Right lobe of liver (tissue), 6 donors: ENCODE measurements around the gene PYHIN1. TPM values are rescaled to one million over a fixed set of nuclear protein-coding genes. Genes with fewer than 3 reads are reported as not detected.
A peak's percentile ranks its signal among the peaks of the same experiment; 100 is the strongest.

Experiments
- ATAC-seq, 4 donors: fragments of 200-7000 bp; cut with Tn5 transposase; one replicate each; pipeline ENCODE4 v1.9.1; 2020; ENCODE audit warnings: mild to moderate bottlenecking in 4 of 4, moderate library complexity in 4 of 4
- DNase-seq, 3 donors: peaks; one replicate each; pipeline ENCODE4 v3.0.0-alpha.2; 2020
- H3K27ac ChIP-seq, 3 donors: fragments of 200-600 bp; one replicate each; pipeline ENCODE4 v1.8.0; 2022
- H3K27me3 ChIP-seq, 2 donors: fragments of 200-600 bp; one replicate each; pipeline ENCODE4 v1.8.0; 2022
- H3K36me3 ChIP-seq, 4 donors: fragments of 200-600 bp; sonication (generic) in 1 of 4; one replicate each; pipeline versions ENCODE4 v1.5.1 to v1.8.0; 2017 to 2022; ENCODE audit warnings: control low read depth in 1 of 4
- H3K4me1 ChIP-seq, 4 donors: fragments of 200-600 bp; sonication (generic) in 1 of 4; one replicate each; pipeline versions ENCODE4 v1.5.1 to v1.8.0; 2017 to 2022; ENCODE audit warnings: control low read depth in 1 of 4
- H3K4me3 ChIP-seq, 3 donors: fragments of 200-600 bp; one replicate each; pipeline ENCODE4 v1.8.0; 2022
- H3K9me3 ChIP-seq, 4 donors: fragments of 200-600 bp; sonication (generic) in 1 of 4; one replicate each; pipeline versions ENCODE4 v1.5.1 to v1.8.0; 2017 to 2022; ENCODE audit warnings: control low read depth in 1 of 4
- POLR2A ChIP-seq: fragments of 450-650 bp; IDR thresholded peaks from one replicate; pipeline ENCODE4 v1.6.1; 2017; ENCODE audit warnings: antibody characterized with exemption, mild to moderate bottlenecking
- WGBS: methylation state at CpG from one replicate; pipeline ENCODE4 v1.1.6; 2018; ENCODE audit warnings: low coverage, low lambda C conversion rate; ENCODE audit not compliant: insufficient coverage; ENCODE audit errors: missing lambda C conversion rate; 5-methylcytosine and 5-hydroxymethylcytosine counted together
- intact Hi-C, 2 donors: fragments of 100-400 bp; cut with DNase I; formaldehyde crosslinking; loops; one replicate each; pipeline versions ENCODE4 v1.11.2 to v1.14.1; 2022
- total RNA-seq, 6 experiments: library from RNA; depleted of rRNA in 2 of 6; stranded (reverse); fragments of >200 nt in 2 of 6; fragmentation: NEBNext Ultra II Directional in 3 of 6; extraction: Animal tissue kit (Norgen Biotek cat#: 25700) in 3 of 6; gene quantifications; one replicate each; pipeline versions ENCODE4 v1.1.0 to v1.2.4, GENCODE V29; 2016 to 2023
- TF ChIP-seq, protein P1 (sequence below), 4 donors: fragments of 200-600 bp in 3 of 4; fragments of 450-650 bp in 1 of 4; IDR thresholded peaks; one replicate each; pipeline versions ENCODE4 v1.5.1 to v1.8.0; 2016 to 2022; ENCODE audit warnings: antibody characterized with exemption in 4 of 4, mild to moderate bottlenecking in 2 of 4
- donor health status: DM: no; HTN: yes; CAD: no.
- donor health status: DM: no; HTN: no; CAD: no.
- donor health status: DM: no; HTN: no; CAD: no.
- donor health status: DM: no; HTN: yes; CAD: no.
- donor health status: DM: no; HTN: yes; CAD: no.

Gene PYHIN1
- total RNA-seq, 6 experiments from 2014 or later, result 0.22 to 2.2 (median 0.61) TPM

- no peak overlapping the region for H3K27ac ChIP-seq
- ATAC-seq (no peak), DNase-seq (no peak)
- WGBS, result 52% methylated on average over 5 of the region's 5 CpGs
- H3K27me3 ChIP-seq, result no peaks in the 10 kb centered on the region
- no peak for TF ChIP-seq POLR2A
- TF ChIP-seq, protein P1, sequence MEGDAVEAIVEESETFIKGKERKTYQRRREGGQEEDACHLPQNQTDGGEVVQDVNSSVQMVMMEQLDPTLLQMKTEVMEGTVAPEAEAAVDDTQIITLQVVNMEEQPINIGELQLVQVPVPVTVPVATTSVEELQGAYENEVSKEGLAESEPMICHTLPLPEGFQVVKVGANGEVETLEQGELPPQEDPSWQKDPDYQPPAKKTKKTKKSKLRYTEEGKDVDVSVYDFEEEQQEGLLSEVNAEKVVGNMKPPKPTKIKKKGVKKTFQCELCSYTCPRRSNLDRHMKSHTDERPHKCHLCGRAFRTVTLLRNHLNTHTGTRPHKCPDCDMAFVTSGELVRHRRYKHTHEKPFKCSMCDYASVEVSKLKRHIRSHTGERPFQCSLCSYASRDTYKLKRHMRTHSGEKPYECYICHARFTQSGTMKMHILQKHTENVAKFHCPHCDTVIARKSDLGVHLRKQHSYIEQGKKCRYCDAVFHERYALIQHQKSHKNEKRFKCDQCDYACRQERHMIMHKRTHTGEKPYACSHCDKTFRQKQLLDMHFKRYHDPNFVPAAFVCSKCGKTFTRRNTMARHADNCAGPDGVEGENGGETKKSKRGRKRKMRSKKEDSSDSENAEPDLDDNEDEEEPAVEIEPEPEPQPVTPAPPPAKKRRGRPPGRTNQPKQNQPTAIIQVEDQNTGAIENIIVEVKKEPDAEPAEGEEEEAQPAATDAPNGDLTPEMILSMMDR (IDR thresholded peaks at IDR 0.05), result no peak
- H3K4me1 ChIP-seq, result peaks cover 0 to 14% (median 0%) of the 10 kb centered on the region in 4 donors
- H3K9me3 ChIP-seq, result no peaks in the 10 kb centered on the region
- H3K4me3 ChIP-seq, result no peak overlapping the region
- H3K36me3 ChIP-seq, result no peaks in the 10 kb centered on the region
- intact Hi-C loops, result loop anchor here in 1 of 2 donors (10.0 kb wide), 1 partner anchor 792 kb away; no protein-coding TSS in a partner anchor
Observed at GRCh38 chr1:158996998-158997397, 65.6 kb downstream of the PYHIN1 start.

DNA sequence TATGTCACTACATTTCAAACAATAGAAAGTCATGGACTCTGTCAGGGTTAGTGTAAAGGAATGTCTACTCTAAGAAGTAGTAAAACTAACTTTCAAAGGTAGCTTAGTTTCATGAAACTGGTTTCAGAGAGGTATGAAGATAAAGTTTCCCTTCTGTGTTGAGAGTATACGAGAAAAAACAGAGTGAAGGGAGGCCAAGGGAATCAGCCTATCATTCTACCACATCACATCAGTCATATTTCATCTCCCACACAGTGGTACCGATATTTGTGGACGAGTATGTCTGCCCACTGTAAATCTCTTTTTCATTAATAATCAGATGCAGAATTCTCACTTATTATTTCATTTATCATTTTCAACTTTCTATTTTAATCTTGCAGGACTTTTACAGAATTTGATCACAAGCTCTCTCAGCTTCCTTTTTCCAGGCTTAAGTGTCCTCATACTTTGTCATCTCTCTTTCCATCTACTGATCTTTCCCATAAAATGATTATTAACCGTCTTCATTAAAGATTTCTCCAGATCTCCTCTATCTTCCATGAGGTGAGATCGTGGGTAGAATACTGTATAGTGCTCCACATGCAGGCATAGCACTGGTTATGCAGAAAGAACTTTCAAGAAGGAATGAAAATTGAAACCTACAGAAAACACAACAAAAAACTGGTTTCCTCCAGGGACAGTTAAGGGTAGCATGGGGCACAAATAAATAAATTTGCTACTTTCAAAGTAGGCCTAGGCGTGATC, 66.9 kb downstream of the PYHIN1 start:
- H3K27me3 ChIP-seq, result no peaks in the 10 kb centered on the region
- no peaks in the 10 kb centered on the region for H3K9me3 ChIP-seq
- peaks cover 0 to 14% (median 0%) of the 10 kb centered on the region in 4 donors for H3K4me1 ChIP-seq
- WGBS, result 33% methylated on average over 6 of the region's 6 CpGs
- intact Hi-C loops, result loop anchor here in 1 of 2 donors (10.0 kb wide), 1 partner anchor 793 kb away; no protein-coding TSS in a partner anchor
- TF ChIP-seq, protein P1 (IDR thresholded peaks at IDR 0.05), result no peak
- no peak for TF ChIP-seq POLR2A
- H3K36me3 ChIP-seq, result no peaks in the 10 kb centered on the region
- H3K27ac ChIP-seq, result peak overlapping the region in 2 of 3 donors; percentile 55 to 65
- DNase-seq (no peak), ATAC-seq (peak in 3 of 4 donors; percentile 2 to 14 (median 8))
- peak overlapping the region in 2 of 3 donors; percentile 14 to 39 for H3K4me3 ChIP-seq

- Histone ChIP-seq H3K27me3 (no peaks in the 10 kb centered on the region), H3K4me3 (peak overlapping the region; percentile 14 to 39 (median 28)), H3K4me1 (peaks cover 0 to 14% (median 0%) of the 10 kb centered on the region in 4 donors), H3K27ac (peak overlapping the region; percentile 34 to 65 (median 55)), H3K9me3 (no peaks in the 10 kb centered on the region), H3K36me3 (no peaks in the 10 kb centered on the region)
- peak in 1 of 3 donors; percentile 42 for DNase-seq
- TF ChIP-seq POLR2A, result no peak
- TF ChIP-seq, protein P1 (IDR thresholded peaks at IDR 0.05), result peak; percentile 87 to 92 (median 90)
- peak; percentile 62 to 80 (median 72) for ATAC-seq
- 20% methylated on average over 13 of the region's 13 CpGs for WGBS
- intact Hi-C loops, result loop anchor here in 1 of 2 donors (10.0 kb wide), 1 partner anchor 794 kb away; no protein-coding TSS in a partner anchor
Observed at GRCh38 chr1:158998781-158999161, 67.4 kb downstream of the PYHIN1 start.

- 10% methylated on average over 11 of the region's 11 CpGs for whole genome bisulfite sequencing
- intact Hi-C loops, result loop anchor here in 1 of 2 donors (10.0 kb wide), 1 partner anchor 795 kb away; no protein-coding TSS in a partner anchor
- Histone ChIP-seq H3K4me1 (peaks cover 0 to 14% (median 0%) of the 10 kb centered on the region in 4 donors), H3K36me3 (no peaks in the 10 kb centered on the region), H3K27ac (peak overlapping the region; percentile 57 to 80 (median 65)), H3K4me3 (peak overlapping the region; percentile 14 to 39 (median 28)), H3K9me3 (no peaks in the 10 kb centered on the region), H3K27me3 (no peaks in the 10 kb centered on the region)
- DNase-seq, result peak; percentile 55 to 61 (median 57)
- peak; percentile 82 to 94 (median 86) for ATAC-seq
- TF ChIP-seq POLR2A, result peak; percentile 57
- TF ChIP-seq, protein P1 (IDR thresholded peaks at IDR 0.05), result no peak
Observed at GRCh38 chr1:158999316-159000069, 68.1 kb downstream of the PYHIN1 start.
